Vagina (tissue), 2 donors: ENCODE results near the gene HPCAL1. TPM values are rescaled to one million over a fixed set of nuclear protein-coding genes. Genes with fewer than 3 reads are reported as not detected.
"Not testable (repeated sequence)": the region's sequence is repeated elsewhere in the genome, so short reads cannot be mapped to it uniquely, and the experiment has no call there.

Source experiments
- DNase-seq, 2 donors: peaks; one replicate each; pipeline ENCODE4 v3.0.0-alpha.2; 2017; ENCODE audit errors: extremely low spot score in 2 of 2
- H3K27ac ChIP-seq: fragments of 200-600 bp; sonication (generic); one replicate; pipeline ENCODE4 v1.5.1; 2019
- H3K27me3 ChIP-seq: fragments of 200-600 bp; sonication (generic); one replicate; pipeline ENCODE4 v1.5.1; 2019
- H3K36me3 ChIP-seq, 2 donors: fragments of 200-600 bp; sonication (generic); one replicate each; pipeline ENCODE4 v1.5.1; 2017 to 2019
- H3K4me1 ChIP-seq: fragments of 200-600 bp; sonication (generic); one replicate; pipeline ENCODE4 v1.5.1; 2019
- H3K4me3 ChIP-seq, 2 donors: fragments of 200-600 bp; sonication (generic); 1 replicate in 1 of 2; 2 replicates in 1 of 2; pipeline ENCODE4 v1.5.1; 2016 to 2019
- H3K9me3 ChIP-seq: fragments of 200-600 bp; sonication (generic); one replicate; pipeline ENCODE4 v1.5.1; 2019
- CTCF ChIP-seq, 3 experiments: fragments of 450-650 bp in 2 of 3; fragments of 200-600 bp in 1 of 3; sonication (generic) in 1 of 3; IDR thresholded peaks; one replicate each; pipeline ENCODE4 v1.5.1; 2017 to 2019; ENCODE audit warnings: antibody characterized with exemption in 3 of 3, mild to moderate bottlenecking in 2 of 3, moderate library complexity in 2 of 3
- POLR2A ChIP-seq, 2 donors: fragments of 450-650 bp; IDR thresholded peaks; one replicate each; pipeline ENCODE4 v1.6.1; 2017; ENCODE audit warnings: antibody characterized with exemption in 2 of 2, mild to moderate bottlenecking in 2 of 2, moderate library complexity in 2 of 2
- POLR2AphosphoS5 ChIP-seq, 2 donors: sonication (generic); formaldehyde crosslinking; IDR thresholded peaks; one replicate each; pipeline ENCODE4 v1.9.0; 2017; ENCODE audit warnings: antibody characterized with exemption in 2 of 2, mild to moderate bottlenecking in 2 of 2, low read depth in 1 of 2; ENCODE audit not compliant: insufficient read depth in 1 of 2
- intact Hi-C: fragments of 100-400 bp; cut with DNase I; formaldehyde crosslinking; loops from one replicate; pipeline ENCODE4 v1.15.1; 2023
- total RNA-seq: library from RNA; depleted of rRNA; stranded (reverse); fragments of >200 nt; gene quantifications from one replicate; pipeline ENCODE4 v1.2.3, GENCODE V29; 2016

Gene HPCAL1
- total RNA-seq, 1 donor from 2014 or later = 43.7 TPM

- H3K27ac ChIP-seq = no peak overlapping the region
- intact Hi-C loops = no loop called here
- no peaks in the 10 kb centered on the region for H3K9me3 ChIP-seq
- H3K4me3 ChIP-seq = no peak overlapping the region
- no peaks in the 10 kb centered on the region for H3K36me3 ChIP-seq
- TF ChIP-seq POLR2A (IDR thresholded peaks at IDR 0.05) = no peak
- TF ChIP-seq POLR2AphosphoS5 (IDR thresholded peaks at IDR 0.05; ENCODE audit: insufficient read depth in 1 of 2, low read depth in 1 of 2) = no peak
- TF ChIP-seq CTCF (IDR thresholded peaks at IDR 0.05) = no peak
- H3K27me3 ChIP-seq = no peaks in the 10 kb centered on the region
- DNase-seq = no peak
- no peaks in the 10 kb centered on the region for H3K4me1 ChIP-seq
Observed at GRCh38 chr2:10292033-10292432, 10.7 kb upstream of the HPCAL1 start.

DNA sequence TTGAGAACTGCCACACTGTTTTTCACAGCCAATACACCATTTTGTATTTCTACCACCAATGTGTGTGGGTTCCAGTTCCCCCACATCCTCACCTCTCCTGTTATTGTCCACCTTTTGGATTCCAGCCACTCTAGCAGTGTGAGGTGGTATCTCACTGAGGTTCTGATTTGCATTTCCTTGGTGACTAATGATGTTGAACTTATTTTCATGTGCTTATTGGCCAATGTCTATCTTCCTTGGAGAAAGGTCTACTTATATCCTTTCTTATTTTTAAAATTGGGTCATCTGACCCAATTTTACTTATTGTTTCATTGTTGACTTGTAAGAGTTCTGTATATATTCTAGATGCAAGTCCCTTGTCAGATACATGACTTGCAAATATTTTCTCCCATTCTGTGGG, 9.1 kb upstream of the HPCAL1 start:
- Histone ChIP-seq H3K27me3 (no peaks in the 10 kb centered on the region), H3K27ac (no peak overlapping the region)
- TF ChIP-seq POLR2A (IDR thresholded peaks at IDR 0.05) (no peak), POLR2AphosphoS5 (IDR thresholded peaks at IDR 0.05; ENCODE audit: insufficient read depth in 1 of 2, low read depth in 1 of 2) (no peak), CTCF (IDR thresholded peaks at IDR 0.05) (no peak)

GRCh38 chr2:10294077-10294476, 8.6 kb upstream of the HPCAL1 start:
- Histone ChIP-seq H3K27me3 (no peaks in the 10 kb centered on the region), H3K36me3 (no peaks in the 10 kb centered on the region), H3K4me1 (no peaks in the 10 kb centered on the region), H3K9me3 (no peaks in the 10 kb centered on the region), H3K4me3 (no peak overlapping the region), H3K27ac (no peak overlapping the region)
- intact Hi-C loops = no loop called here
- TF ChIP-seq POLR2A (IDR thresholded peaks at IDR 0.05) = no peak
- TF ChIP-seq CTCF (IDR thresholded peaks at IDR 0.05) = no peak
- no peak for TF ChIP-seq POLR2AphosphoS5 (IDR thresholded peaks at IDR 0.05; ENCODE audit: insufficient read depth in 1 of 2, low read depth in 1 of 2)
- DNase-seq = no peak

More for the DNA sequence above, 9.1 kb upstream of the HPCAL1 start:
- Histone ChIP-seq H3K9me3 (no peaks in the 10 kb centered on the region), H3K4me1 (no peaks in the 10 kb centered on the region), H3K4me3 (no peak overlapping the region), H3K36me3 (no peaks in the 10 kb centered on the region)
- DNase-seq = no peak
- intact Hi-C loops = no loop called here

DNA sequence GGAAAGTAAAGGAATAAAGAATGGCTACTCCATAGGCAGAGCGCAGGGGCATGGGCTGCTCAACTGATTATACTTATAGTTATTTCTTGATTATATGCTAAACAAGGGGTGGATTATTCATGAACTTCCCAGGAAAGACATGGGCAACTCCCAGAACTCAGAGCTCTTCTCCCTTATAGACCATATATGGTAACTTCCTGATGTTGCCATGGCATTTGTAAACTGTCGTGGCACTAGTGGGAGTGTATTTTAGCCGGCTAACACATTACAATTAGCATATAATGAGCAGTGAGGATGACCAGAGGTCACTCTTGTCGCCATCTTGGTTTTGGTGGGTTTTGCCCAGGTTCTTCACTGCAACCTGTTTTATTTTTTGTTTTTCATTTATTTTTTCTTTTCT, 7.1 kb upstream of the HPCAL1 start:
- H3K27me3 ChIP-seq, intact Hi-C loops, H3K27ac ChIP-seq, DNase-seq, H3K4me3 ChIP-seq, H3K9me3 ChIP-seq, H3K4me1 ChIP-seq, H3K36me3 ChIP-seq: not testable (repeated sequence)

DNA sequence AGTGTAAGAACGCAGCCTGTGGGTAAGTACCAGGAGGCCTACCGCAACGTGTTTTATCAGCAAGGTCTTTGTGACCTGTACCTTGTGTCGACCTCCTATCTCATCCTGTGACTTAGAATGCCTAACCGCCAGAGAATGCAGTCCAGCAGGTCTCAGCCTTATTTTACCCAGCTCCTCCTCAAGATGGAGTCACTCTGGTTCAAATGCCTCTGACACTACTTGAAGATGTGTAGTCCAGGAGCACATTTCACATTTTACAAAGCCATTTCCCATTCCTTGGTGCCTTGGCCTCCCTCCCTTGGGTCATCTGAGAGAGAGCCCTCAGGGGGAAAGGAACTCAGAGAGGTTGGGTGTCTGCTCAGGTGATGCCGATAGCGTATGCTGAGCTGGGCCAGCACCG, 6.6 kb upstream of the HPCAL1 start:
- no peaks in the 10 kb centered on the region for H3K4me1 ChIP-seq
- no peak for DNase-seq
- H3K27ac ChIP-seq = no peak overlapping the region
- H3K9me3 ChIP-seq = no peaks in the 10 kb centered on the region
- intact Hi-C loops = no loop called here
- no peak for TF ChIP-seq POLR2AphosphoS5 (IDR thresholded peaks at IDR 0.05; ENCODE audit: insufficient read depth in 1 of 2, low read depth in 1 of 2)
- TF ChIP-seq CTCF (IDR thresholded peaks at IDR 0.05) = no peak
- no peak for TF ChIP-seq POLR2A (IDR thresholded peaks at IDR 0.05)
- no peak overlapping the region for H3K4me3 ChIP-seq
- no peaks in the 10 kb centered on the region for H3K27me3 ChIP-seq
- no peaks in the 10 kb centered on the region for H3K36me3 ChIP-seq
